HS-27A (cell line): ENCODE measurements around the gene CCDC102A.
A peak's percentile ranks its signal among the peaks of the same experiment; 100 is the strongest.
"Not testable (repeated sequence)": the region's sequence is repeated elsewhere in the genome, so short reads cannot be mapped to it uniquely, and the experiment has no call there.

ENCODE experiments used
- DNase-seq: peaks from one replicate; pipeline ENCODE4 v3.0.0-alpha.2; 2012; ENCODE audit warnings: low read depth, missing footprints

CCDC102A gene

GRCh38 chr16:57536306-57537193 lies at the start of gene CCDC102A:
TSS of gene CCDC102A (minus strand) at chr16:57536571. CDS start at chr16:57529177, 7,394 bp downstream.
- no peak for DNase-seq

- no peak for DNase-seq
These were observed 48.8 kb upstream of the CCDC102A start for GRCh38 chr16:57585051-57585687.

DNA sequence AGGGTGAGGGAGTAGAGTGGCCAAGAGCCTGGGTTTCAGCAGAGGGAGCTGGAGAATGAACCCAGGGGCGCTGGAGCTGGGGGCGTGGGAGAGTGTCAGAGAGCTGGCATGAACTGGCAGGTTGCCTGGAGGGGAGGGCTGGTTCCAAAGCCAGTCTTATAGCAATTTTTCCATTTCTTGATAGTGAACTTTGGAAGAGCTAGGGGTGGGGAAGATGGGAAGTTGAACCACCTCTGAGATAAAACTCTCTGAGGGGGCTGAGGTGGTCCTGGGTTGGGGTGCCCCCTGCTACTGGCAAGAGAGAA lies 42.9 kb upstream of the CCDC102A start:
- no peak for DNase-seq

- no peak for DNase-seq
These were observed 42.4 kb upstream of the CCDC102A start for GRCh38 chr16:57578521-57579360.

- DNase-seq, result no peak
These were observed 41.4 kb upstream of the CCDC102A start for GRCh38 chr16:57577691-57578224.

DNA sequence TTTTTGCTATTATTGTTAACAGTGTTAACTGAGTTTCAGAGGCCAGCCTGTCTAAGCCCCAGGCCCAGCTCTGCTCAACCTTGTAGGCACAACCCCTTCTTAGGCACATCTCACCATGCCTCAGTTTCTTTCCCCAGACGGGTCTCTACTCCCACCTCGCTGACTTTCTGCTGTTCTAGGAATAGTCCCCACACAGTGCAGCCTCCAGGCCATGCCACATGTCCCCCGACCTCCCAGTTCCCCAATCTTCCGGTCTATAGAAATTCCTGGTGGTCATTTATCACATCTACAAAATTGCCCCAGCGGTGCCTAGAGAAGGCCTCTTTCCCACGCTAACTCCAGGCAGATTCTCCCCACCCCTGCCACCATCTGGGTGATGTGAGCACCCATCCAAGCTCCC lies 40.8 kb upstream of the CCDC102A start:
- no peak for DNase-seq

GRCh38 chr16:57576429-57576870 lies 40.1 kb upstream of the CCDC102A start:
- peak; percentile 24 for DNase-seq

DNA sequence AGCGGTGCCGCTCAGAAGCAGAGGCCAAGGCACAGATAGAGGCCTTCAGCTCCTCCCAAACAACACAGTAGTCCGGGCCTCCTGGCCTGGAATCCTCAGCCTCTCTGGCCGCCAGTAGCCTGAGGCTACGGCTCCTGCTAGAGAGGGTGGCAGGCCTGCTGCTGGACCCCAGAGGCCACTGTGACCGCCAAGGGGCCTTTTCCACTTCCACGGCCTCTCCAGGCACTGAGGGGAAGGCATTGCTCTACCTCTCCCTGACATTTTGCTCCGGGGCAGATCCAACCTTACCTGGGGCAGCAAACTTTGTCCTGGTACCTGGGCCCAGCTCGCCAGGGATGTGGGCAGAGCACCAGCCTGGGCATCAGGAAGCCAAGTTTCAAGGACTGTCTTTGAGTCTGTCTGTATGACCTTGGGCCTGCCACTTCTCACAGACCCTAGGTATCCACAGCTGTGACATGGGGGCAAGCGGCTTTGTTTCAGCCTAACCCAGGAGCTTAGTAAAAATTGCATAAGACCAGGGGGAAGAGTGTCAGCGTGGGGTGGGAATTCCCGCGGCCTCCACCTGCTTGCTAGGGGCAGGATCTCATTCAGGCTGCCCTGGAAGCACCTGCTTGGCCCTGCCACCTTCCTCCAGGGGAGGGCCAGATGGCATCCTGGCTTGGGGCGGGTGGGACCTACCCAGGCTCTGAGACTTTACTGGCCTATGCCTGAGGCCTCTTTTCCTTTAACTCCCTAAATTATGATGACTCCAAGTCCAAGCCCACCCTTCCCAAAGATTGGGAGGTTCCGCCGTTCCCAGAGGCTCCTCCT lies 39.3 kb upstream of the CCDC102A start:
- no peak for DNase-seq

DNA sequence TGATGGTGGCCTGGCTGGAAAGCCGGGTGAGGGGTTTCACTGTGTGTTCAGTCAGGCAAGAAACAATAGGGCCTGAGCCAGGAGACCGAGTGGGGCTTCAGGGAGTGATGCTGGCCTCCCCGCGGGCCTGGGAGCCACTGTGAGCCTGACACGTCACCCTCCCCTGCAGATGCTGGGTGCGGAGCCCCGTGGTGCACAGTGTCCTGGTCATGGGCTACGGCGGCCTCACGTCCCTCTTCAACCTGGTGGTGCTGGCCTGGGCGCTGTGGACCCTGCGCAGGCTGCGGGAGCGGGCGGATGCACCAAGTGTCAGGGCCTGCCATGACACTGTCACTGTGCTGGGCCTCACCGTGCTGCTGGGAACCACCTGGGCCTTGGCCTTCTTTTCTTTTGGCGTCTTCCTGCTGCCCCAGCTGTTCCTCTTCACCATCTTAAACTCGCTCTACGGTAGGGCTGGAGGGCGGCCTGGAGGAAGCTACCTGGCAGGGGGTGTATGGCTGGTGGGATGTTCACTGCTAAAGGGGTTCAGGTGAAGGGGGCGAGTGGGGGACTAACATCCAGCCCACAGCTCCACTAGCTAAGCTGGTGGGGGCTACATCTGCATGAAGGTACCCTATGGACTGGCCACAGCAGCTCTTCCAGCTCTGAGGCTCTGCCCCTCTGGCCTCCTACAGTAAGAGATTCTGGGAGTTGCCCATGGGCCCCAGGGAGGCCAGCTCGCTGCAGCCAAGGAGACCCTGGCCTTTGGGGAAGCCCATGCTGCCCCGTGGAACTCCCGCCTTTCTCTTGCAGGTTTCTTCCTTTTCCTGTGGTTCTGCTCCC lies 38.5 kb upstream of the CCDC102A start:
- DNase-seq, result no peak

DNA sequence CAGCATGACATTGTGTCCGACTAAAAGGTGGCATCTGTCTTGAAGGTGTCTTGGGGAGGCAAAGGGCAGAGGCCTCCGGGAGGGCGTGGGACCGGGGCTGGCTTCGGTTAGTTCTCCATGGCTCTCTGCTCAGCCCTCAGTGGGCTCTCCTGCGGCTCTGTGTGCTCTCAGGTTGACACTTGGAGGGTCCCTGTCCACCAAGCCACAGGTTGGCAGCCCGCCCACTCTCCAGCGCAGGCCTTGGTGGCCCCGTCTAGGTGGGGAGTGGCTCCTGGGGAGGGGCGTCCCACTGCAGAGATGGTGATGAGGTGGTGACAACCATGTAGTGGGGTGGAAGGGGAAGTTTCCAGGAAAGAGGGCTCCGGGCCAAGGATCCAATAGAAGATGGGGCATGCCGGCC lies 37.7 kb upstream of the CCDC102A start:
- DNase-seq, result no peak

DNA sequence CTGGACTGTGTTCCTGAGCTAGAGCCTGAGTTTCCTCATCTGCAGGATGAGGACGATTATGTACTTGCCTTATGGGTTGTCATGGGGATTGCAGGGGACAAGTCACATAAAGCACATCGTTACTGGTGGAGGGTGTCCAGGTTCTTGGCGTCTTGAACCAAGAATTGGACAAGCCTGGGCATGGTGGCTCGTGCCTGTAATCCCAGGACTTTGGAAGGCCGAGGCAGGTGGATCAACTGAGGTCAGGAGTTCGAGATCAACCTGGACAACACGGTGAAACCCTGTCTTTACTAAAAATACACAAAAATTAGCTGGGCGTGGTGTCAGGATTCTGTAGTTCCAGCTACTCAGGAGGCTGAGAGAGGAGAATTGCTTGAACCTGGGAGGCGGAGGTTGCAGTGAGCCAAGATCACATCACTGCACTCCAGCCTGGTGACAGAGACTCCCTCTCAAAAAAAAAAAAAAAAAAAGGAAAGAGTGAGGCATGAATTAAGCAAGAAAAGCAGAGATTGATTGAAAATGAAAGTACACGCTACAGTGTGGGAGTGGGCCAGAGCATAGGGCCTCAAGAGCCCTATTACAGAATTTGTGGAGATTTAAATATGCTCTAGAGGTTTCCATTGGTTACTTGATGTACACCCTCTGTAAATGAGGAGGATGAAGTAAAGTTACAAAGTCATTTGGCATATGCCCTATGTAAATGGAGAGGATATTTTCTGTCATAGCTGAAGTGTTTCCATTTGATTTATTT lies 36.8 kb upstream of the CCDC102A start:
- no peak for DNase-seq

GRCh38 chr16:57571098-57571497 lies 34.7 kb upstream of the CCDC102A start:
- DNase-seq, result no peak

- no peak for DNase-seq
These were observed 34.1 kb upstream of the CCDC102A start for GRCh38 chr16:57570301-57571070.

- no peak for DNase-seq
These were observed 33.1 kb upstream of the CCDC102A start for GRCh38 chr16:57569306-57569946.

- DNase-seq, result not testable (repeated sequence)
These were observed 32.4 kb upstream of the CCDC102A start for GRCh38 chr16:57568772-57569171.

DNA sequence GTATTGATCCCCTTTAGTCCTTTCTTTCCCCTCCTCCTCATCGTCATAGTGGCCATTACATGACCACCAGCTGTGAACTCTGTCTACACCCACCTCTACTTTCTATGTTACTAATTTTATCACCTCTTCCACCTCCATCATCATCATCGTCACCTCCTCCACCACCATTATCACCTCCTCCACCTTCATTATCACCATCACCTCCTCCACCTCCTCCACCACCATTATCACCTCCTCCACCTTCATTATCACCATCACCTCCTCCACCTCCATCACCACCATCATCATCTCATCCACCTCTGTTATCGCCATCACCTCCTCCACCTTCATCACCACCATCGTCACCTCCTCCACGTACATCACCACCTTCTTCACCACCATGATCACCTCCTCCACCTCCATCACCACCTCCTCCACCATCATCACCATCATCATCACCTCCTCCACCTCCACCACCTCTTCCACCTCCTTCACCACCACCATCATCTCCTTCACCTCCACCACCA lies 31.9 kb upstream of the CCDC102A start:
- no peak for DNase-seq

- DNase-seq, result no peak
These were observed 31.3 kb upstream of the CCDC102A start for GRCh38 chr16:57567691-57568090.

DNA sequence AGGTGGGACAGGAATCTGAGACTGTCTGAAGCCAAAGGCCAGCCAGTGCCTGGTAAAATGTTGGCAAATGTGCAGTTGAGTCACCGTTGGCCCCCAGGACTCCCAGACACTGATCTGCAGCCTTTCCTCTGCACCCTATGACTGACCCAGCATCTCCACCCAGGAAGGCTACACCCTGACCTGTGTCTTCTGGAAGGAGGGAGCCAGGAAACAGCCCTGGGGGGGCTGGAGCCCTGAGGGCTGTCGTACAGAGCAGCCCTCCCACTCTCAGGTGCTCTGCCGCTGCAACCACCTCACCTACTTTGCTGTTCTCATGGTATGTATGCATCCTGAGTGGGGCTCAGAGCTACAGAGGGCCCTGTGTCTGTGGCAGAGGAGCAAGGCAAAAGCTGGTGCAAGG lies 30.1 kb upstream of the CCDC102A start:
- no peak for DNase-seq
